SIG-M5 (cell line): ENCODE data around the gene SLC16A10.
"Not testable (repeated sequence)": the region's sequence is repeated elsewhere in the genome, so short reads cannot be mapped to it uniquely, and the experiment has no call there.

Source experiments
- DNase-seq: peaks from one replicate; lab custom pipeline; 2025; lab: John Stamatoyannopoulos, UW

Gene SLC16A10

DNA sequence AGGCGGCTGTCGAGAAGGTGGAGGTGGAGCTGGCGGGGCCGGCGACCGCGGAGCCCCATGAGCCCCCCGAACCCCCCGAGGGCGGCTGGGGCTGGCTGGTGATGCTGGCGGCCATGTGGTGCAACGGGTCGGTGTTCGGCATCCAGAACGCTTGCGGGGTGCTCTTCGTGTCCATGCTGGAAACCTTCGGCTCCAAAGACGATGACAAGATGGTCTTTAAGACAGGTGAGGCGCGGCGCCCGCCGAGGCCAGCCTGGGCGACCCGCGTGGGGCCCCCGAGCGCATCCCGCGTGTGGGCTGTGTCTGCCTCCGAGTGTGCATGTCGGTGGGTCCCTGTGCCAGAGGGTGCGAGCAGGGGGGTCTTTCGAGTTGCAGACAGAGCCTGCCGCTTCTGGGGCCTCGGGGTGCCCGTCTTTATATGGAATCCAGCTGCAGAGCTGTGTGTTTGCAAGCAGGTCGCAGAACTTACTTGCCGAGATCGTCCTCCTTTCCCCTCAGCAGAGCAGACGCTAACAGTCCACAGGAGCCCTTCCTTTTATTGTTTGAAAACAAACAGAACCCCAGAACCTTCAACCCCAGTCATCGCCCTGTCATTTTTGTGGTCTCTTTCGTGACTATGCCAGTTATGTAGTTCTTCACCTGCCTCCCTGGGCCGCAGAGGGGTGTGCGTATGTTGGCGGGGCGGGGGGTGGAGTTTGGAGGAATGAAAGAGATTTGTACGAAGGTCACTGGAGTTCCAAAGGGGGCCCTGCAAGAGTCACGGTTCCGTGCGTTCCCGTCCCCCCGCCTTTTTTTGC is 766 bp downstream of the SLC16A10 start:
- no peak for DNase-seq

DNA sequence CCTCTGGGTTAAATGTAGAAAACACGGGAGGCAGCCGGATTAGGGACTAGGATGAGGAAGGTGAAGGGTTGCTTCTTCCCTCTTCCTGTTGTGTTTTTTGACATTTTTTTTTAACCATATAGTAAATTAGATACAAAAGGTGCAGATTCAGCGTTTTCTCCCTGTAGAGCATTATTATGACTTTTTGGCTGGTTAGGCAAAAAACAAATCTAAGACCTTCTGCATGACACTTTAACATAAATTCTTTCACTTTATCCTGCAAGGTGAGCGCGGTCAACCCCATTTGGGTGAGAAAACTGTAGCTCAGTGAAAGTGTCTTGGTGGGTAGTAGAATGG is 1.3 kb downstream of the SLC16A10 start:
- DNase-seq: no peak

- no peak for DNase-seq
These were observed 3.5 kb downstream of the SLC16A10 start for GRCh38 chr6:111090766-111091165.

- no peak for DNase-seq
These were observed 4.7 kb downstream of the SLC16A10 start for GRCh38 chr6:111091987-111092386.

GRCh38 chr6:111095488-111095887 is 8.2 kb downstream of the SLC16A10 start:
- not testable (repeated sequence) for DNase-seq

DNA sequence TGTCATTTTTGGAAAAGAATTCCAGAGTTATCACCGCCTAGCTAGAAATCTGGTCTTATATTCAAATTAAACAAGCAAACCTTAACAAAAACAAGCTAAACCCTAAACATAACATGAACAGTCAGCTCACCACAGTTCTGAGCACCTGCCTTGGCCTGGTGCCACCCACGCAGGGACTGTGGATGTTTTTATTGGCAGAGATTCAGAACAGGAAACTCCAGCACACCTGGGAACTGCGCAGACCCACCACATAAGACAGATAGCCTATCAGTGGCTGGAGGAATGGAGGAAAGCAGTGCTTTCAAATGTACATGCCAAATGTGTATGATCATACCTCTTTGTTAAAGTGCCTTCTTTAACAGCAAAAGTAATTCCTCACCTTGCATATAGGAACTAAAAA is 8.9 kb downstream of the SLC16A10 start:
- DNase-seq: no peak

DNA sequence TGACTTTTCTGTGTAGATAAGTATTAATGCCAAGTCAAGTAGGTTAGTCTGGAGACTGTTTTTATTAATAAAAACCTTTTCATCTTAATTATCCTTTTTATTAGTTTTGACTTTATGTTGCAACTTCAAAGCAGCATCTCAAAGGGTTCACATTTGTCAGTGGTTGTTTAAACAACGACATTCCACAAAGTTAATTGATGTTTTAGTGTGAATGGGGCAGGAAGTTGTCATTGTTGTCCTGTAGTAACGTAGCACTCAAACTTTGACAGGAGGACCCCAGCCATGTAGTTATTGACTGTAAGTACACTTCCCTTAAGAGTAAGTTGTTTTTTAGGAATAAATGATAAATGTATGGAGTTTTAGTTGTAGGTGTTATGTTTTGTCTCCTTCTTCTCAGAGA is 11.3 kb downstream of the SLC16A10 start:
- no peak for DNase-seq

DNA sequence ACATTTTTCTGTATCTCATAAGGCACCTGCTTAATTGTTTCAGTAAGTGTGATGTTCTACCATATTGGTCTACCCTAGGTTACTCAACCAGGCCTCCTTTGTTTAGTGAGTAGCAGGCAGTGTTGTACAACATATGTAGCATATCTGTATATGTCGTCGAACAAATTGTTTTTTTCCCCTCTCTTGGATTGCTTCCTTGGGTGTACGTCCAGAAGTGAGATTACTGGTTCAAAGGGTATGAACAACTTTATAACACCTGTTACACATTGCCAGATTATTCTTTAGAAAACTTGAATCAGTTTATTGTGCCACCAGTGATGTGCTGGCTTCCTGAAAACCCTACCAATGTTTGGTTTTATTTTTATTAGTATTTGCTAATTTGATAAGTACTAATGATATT is 14.7 kb downstream of the SLC16A10 start:
- no peak for DNase-seq

DNA sequence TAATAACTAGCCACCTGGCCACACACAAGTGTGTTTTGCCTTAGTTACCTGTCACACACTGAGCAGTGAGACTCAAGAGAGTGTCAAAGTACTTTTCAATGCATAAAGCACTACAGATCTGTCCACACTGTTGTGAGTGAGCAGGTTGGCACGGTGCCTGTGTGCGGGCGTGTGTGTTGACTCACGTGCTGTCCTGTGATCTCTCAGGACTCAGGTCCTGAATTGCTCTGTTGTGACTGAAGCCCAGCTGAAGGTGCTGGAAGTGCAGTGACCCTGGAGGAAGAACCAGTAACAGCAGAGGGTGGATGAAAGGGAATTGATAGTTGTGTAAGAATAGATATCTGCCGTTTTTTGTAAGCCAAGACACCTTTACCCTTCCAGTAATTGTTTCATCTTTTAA is 18.3 kb downstream of the SLC16A10 start:
- no peak for DNase-seq

DNA sequence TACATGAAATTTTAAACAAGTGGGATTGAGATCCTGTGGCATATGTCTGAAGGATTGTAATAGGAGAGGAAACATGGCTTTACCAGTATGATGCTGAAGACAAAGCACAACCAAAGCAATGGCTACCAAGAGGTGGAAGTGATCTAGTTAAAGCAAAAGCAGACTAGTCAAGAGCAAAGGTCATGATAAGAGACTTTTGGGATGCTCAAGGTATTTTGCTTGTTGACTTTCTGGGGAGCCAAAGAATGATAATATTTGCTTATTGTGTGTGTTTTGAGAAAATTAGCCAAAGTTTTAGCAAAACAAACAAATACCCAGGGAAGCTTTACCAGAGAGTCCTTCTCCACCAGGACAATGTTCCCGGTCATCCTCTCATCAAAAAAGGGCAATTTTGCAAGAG is 20.3 kb downstream of the SLC16A10 start:
- DNase-seq: no peak

GRCh38 chr6:111110036-111110435 is 22.7 kb downstream of the SLC16A10 start:
- no peak for DNase-seq

GRCh38 chr6:111113336-111114086 is 26.2 kb downstream of the SLC16A10 start:
- DNase-seq: no peak

DNA sequence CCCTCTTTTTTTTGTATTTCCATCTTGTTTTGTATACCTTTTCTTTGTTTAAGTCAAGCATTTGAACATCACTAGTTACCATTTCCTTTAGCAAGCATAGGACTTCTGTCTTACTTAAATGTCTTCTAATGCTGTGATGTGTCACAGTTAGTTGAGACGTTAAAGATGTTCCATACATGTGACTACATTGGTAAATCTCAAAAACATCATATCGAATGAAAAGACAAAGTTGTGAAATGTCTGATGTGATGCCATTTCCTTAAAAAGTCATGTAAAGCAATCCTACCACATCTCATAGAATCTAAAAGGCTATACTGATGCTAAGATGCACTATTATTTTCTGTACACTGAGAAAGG is 26.8 kb downstream of the SLC16A10 start:
- DNase-seq: no peak

DNA sequence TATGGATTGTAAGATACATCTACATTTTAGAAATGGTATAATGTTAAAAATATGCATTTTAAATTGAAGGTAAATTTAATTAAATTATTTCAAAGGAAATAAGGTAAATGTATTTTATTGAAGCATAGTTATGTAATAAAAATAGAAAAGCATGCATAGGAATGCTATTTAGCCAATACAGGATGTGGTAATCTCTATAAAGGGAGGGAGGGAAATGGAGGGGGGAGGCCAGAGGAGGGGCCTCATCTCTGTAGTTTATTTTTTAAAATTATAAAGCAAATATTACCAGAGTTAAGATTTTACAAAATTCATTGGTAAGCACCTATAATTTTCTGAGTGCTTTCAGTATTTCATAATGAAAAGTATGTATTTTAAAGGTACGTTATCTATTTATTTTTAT is 27.2 kb downstream of the SLC16A10 start:
- DNase-seq: no peak

DNA sequence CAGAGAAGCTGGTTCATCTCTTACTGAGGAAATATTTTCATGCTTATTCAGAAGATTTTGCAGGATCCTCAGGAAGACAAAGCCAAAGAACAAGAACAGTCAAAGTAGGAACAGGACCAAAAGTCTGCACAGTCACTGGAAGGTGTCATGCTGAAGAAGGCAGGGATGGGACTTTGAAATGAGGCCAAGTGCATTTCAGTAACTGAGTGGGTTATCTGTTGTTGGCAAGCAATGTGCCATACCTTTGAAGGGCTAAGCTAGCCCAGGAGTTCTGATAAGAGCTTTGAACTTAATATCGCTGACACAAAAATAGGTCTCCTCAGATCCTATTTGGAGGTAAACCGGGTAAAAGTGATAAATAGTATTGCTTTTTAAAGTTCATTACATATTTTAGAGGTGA is 31.5 kb downstream of the SLC16A10 start:
- no peak for DNase-seq

DNA sequence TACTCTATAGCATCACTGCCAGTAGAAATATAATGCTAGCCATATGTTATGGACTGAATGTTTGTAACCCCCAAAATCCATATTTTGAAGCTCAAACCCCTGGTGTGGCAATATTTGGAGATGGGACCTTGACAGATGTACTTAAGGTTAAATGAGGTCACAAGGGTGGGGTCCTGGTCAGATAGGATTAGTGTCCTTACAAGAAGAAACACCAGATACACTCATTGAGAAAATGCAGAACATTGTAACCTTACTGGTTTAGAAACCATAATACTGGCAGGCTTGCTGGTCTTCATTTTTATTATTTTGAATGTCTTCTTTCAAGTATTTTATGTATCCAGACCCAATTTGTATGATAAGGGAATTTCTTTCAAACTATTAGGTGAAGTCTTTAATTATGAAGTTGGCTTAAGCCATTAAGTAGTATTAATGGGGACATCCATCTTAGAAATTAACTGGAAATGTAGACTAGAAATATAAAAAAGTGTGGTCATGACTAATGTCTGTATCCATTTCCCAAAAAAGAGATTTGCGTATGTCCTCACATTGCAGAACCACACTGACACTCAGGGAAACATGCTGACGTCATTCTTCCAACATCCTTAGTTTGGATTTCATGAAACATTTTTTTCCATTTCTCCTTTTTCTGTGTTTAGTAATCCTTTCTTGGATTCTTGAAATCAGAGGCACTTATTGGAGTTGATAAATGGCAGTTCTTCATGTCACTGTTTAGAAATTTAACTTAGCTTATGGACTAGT is 32.4 kb downstream of the SLC16A10 start:
- DNase-seq: no peak

- DNase-seq: no peak
These were observed 34.6 kb downstream of the SLC16A10 start for GRCh38 chr6:111121789-111122350.

DNA sequence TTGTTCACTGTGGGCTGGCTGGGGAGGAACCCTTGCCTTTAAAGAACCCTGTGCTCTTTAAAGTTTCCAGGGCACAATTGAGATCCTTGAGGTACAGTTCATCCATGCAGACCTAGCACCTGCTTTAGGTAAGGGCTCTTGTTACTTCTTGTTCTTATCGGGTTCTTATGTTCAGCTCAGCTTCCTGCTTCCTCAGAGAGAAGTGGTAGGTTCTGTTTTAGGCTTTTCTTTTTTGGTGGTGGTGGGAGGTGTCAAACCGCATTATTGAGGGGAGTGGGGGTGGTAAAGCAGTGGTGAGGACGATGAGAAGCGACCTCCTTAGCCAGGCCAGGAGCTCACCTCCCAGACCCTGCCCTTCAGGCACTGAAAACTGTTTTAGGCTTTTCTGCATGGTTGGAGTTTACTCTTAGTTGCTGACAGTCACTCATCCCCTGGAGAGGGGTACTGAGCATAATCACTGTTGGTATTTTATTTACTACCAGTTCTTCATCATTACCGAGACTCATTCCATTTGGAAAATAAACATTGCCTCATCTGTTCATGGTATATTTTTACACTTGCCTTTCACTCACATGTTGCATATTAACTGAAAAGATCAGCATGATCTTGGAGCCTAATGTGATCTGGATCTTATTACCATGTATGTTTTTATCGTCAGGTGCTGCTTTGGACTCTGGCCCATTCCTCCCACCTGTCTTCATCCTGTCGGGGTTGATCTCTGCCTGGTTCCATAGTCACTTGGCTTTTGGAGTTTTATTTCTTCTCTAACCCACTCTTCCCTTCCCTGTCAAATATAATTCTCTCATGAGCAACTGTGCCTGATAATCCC is 35.4 kb downstream of the SLC16A10 start:
- no peak for DNase-seq

GRCh38 chr6:111124406-111124805 is 37.1 kb downstream of the SLC16A10 start:
- DNase-seq: no peak

- DNase-seq: no peak
These were observed 41.7 kb downstream of the SLC16A10 start for GRCh38 chr6:111129013-111129412.

- not testable (repeated sequence) for DNase-seq
These were observed 43.7 kb downstream of the SLC16A10 start for GRCh38 chr6:111131018-111131417.

- DNase-seq: not testable (repeated sequence)
These were observed 45.4 kb downstream of the SLC16A10 start for GRCh38 chr6:111132669-111133068.
